HepG2 (cell line): ENCODE measurements around the gene CCNL1. TPM values are rescaled to one million over a fixed set of nuclear protein-coding genes. Genes with fewer than 3 reads are reported as not detected.
A peak's percentile ranks its signal among the peaks of the same experiment; 100 is the strongest.

Source experiments
- ATAC-seq: fragments of 200-7000 bp; cut with Tn5 transposase; 3 replicates; pipeline ENCODE4 v1.9.1; 2020; ENCODE audit warnings: mild to moderate bottlenecking, moderate library complexity
- BruUV-seq: library from RNA; stranded (reverse); fragments of 400-500 nt; replicated peaks from 2 replicates; lab custom pipeline; 2021; lab: Mats Ljungman, UMichigan
- CTCF ChIA-PET: fragments of 300-600 bp; formaldehyde crosslinking; extraction: SDS; loops from one replicate; lab custom pipeline; 2021; ENCODE audit warnings: low total read pairs, inconsistent platforms, low intra/inter-chr PET ratio; lab: Yijun Ruan, JAX
- POLR2A ChIA-PET: fragments of 350-600 bp; sonication (Branson Sonifier 250); formaldehyde crosslinking; loops from one replicate; lab custom pipeline; 2020; ENCODE audit warnings: antibody characterized with exemption, inconsistent platforms; lab: Yijun Ruan, JAX
- DNase-seq: peaks from one replicate; pipeline ENCODE4 v3.0.0-alpha.2; 2015; ENCODE audit warnings: low spot score
- FAIRE-seq: peaks from 3 replicates; lab custom pipeline; 2011; peaks lifted over from hg19 to GRCh38; lab: Jason Lieb, UNC
- H2AFZ ChIP-seq: one replicate; pipeline ENCODE4 v1.6.1; 2011; ENCODE audit warnings: low read length, inconsistent platforms
- H3K27ac ChIP-seq: fragments of 300-600 bp; 3 replicates; pipeline ENCODE4 v1.8.0; 2011; ENCODE audit warnings: mixed run types, mild to moderate bottlenecking, mixed read lengths, low read length, inconsistent platforms; ENCODE audit not compliant: insufficient read depth; ENCODE audit errors: extremely low read length
- H3K27me3 ChIP-seq, 2 experiments: fragments of 200-600 bp in 1 of 2; 2 replicates in 1 of 2; 3 replicates in 1 of 2; pipeline versions ENCODE4 v1.6.0 to v1.8.0; 2011; ENCODE audit warnings: low read length in 2 of 2, mild to moderate bottlenecking in 2 of 2, moderate library complexity in 2 of 2, inconsistent platforms in 1 of 2; ENCODE audit not compliant: insufficient read depth in 2 of 2, control insufficient read depth in 1 of 2
- H3K36me3 ChIP-seq, 2 experiments: fragments of 200-600 bp in 1 of 2; replicated peaks in 1 of 2; 2 replicates in 1 of 2; 3 replicates in 1 of 2; pipeline versions ENCODE4 v1.5.1 to v1.8.0; 2011; ENCODE audit warnings: low read length in 2 of 2, inconsistent platforms in 1 of 2; ENCODE audit not compliant: insufficient read depth in 2 of 2, control insufficient read depth in 1 of 2
- H3K4me1 ChIP-seq: 2 replicates; pipeline ENCODE4 v1.5.1; 2012; ENCODE audit warnings: low read length, inconsistent platforms; ENCODE audit not compliant: insufficient read depth
- H3K4me2 ChIP-seq: 2 replicates; pipeline ENCODE4 v1.6.0; 2011; ENCODE audit warnings: low read depth, low read length, inconsistent platforms
- H3K4me3 ChIP-seq, 3 experiments: fragments of 200-600 bp in 1 of 3; sonication (generic), shearing (Covaris generic) in 1 of 3; replicated peaks in 1 of 3; 2 replicates each; pipeline ENCODE4 v1.5.1; 2011 to 2016; ENCODE audit warnings: low read length in 3 of 3, inconsistent platforms in 2 of 3, low read depth in 2 of 3, mild to moderate bottlenecking in 2 of 3, control low read depth in 1 of 3, mixed read lengths in 1 of 3; ENCODE audit not compliant: insufficient read depth in 1 of 3
- H3K79me2 ChIP-seq: one replicate; pipeline ENCODE4 v1.6.1; 2011; ENCODE audit warnings: low read length, inconsistent platforms; ENCODE audit not compliant: insufficient read depth
- H3K9ac ChIP-seq: 2 replicates; pipeline ENCODE4 v1.6.0; 2011; ENCODE audit warnings: mild to moderate bottlenecking, low read depth, low read length, inconsistent platforms; ENCODE audit not compliant: insufficient read depth
- H3K9me3 ChIP-seq: 2 replicates; pipeline ENCODE4 v1.5.1; 2012; ENCODE audit warnings: mild to moderate bottlenecking, low read length
- H4K20me1 ChIP-seq: 2 replicates; pipeline ENCODE4 v1.6.0; 2011; ENCODE audit warnings: inconsistent platforms, mild to moderate bottlenecking, low read length, moderate library complexity; ENCODE audit not compliant: insufficient read depth
- BORCS8-MEF2B ChIP-seq: sonication (generic); formaldehyde crosslinking; IDR thresholded peaks from 2 replicates; pipeline ENCODE4 v1.8.0; 2022; ENCODE audit warnings: mild to moderate bottlenecking, missing genetic modification reagents
- CHCHD3 ChIP-seq: sonication (generic); formaldehyde crosslinking; IDR thresholded peaks from 2 replicates; pipeline ENCODE4 v1.8.0; 2022; ENCODE audit warnings: mild to moderate bottlenecking, missing genetic modification reagents, moderate library complexity
- CREB1 ChIP-seq, 2 experiments: fragments of 450-650 bp in 1 of 2; IDR thresholded peaks; 2 replicates each; pipeline ENCODE4 v1.6.1; 2016 to 2017; ENCODE audit warnings: control low read depth in 1 of 2, mild to moderate bottlenecking in 1 of 2, missing compliant biosample characterization in 1 of 2, missing genetic modification characterization in 1 of 2
- CREM ChIP-seq, 2 experiments: sonication (generic) in 1 of 2; formaldehyde crosslinking in 1 of 2; IDR thresholded peaks; 2 replicates each; pipeline versions ENCODE4 v1.4.0 to v1.6.1; 2016 to 2020; ENCODE audit warnings: antibody characterized with exemption in 1 of 2, mild to moderate bottlenecking in 1 of 2, missing genetic modification reagents in 1 of 2
- CTCF ChIP-seq: sonication (generic); formaldehyde crosslinking; IDR thresholded peaks from 2 replicates; pipeline ENCODE4 v1.5.0; 2020; ENCODE audit warnings: mild to moderate bottlenecking, missing genetic modification reagents, moderate library complexity
- ELF1 ChIP-seq: sonication (generic); formaldehyde crosslinking; IDR thresholded peaks from 2 replicates; pipeline ENCODE4 v1.4.0; 2020; ENCODE audit warnings: missing genetic modification reagents
- HNF4A ChIP-seq: sonication (generic); formaldehyde crosslinking; IDR thresholded peaks from 2 replicates; pipeline ENCODE4 v1.4.0; 2020; ENCODE audit warnings: missing genetic modification reagents
- HNRNPK ChIP-seq: fragments of 200-400 bp; formaldehyde crosslinking; IDR thresholded peaks from 2 replicates; pipeline ENCODE4 v1.6.1; 2018; ENCODE audit warnings: low read length, low read depth, moderate library complexity, mild to moderate bottlenecking; ENCODE audit not compliant: poor library complexity, severe bottlenecking
- HOXA3 ChIP-seq: sonication (generic); formaldehyde crosslinking; IDR thresholded peaks from 2 replicates; pipeline ENCODE4 v1.5.0; 2020; ENCODE audit warnings: missing genetic modification reagents
- RFX1 ChIP-seq: fragments of 450-650 bp; IDR thresholded peaks from 2 replicates; pipeline ENCODE4 v1.6.1; 2017
- TOPORS ChIP-seq: sonication (generic); formaldehyde crosslinking; IDR thresholded peaks from 2 replicates; pipeline ENCODE4 v1.8.0; 2023; ENCODE audit warnings: mild to moderate bottlenecking, missing genetic modification reagents
- TP53 ChIP-seq: sonication (generic); formaldehyde crosslinking; conservative IDR thresholded peaks from 2 replicates; pipeline ENCODE4 v1.4.0; 2020; ENCODE audit warnings: missing genetic modification reagents
- ZBTB46 ChIP-seq: sonication (generic); formaldehyde crosslinking; IDR thresholded peaks from 2 replicates; pipeline ENCODE4 v1.4.0; 2020; ENCODE audit warnings: mild to moderate bottlenecking, missing genetic modification reagents, borderline replicate concordance
- ZNF101 ChIP-seq: sonication (generic); formaldehyde crosslinking; IDR thresholded peaks from 2 replicates; pipeline ENCODE4 v1.4.0; 2020; ENCODE audit warnings: mild to moderate bottlenecking, low read depth, missing genetic modification reagents, borderline replicate concordance
- ZNF329 ChIP-seq: sonication (generic); formaldehyde crosslinking; IDR thresholded peaks from 2 replicates; pipeline ENCODE4 v1.9.0; 2021; ENCODE audit warnings: low read depth, mild to moderate bottlenecking, missing genetic modification reagents
- ZNF619 ChIP-seq: sonication (generic); formaldehyde crosslinking; IDR thresholded peaks from 2 replicates; pipeline ENCODE4 v1.4.0; 2020; ENCODE audit warnings: mild to moderate bottlenecking, missing genetic modification reagents
- ZNF713 ChIP-seq: sonication (generic); formaldehyde crosslinking; IDR thresholded peaks from 2 replicates; pipeline ENCODE4 v1.4.0; 2020; ENCODE audit warnings: mild to moderate bottlenecking, missing genetic modification reagents
- WGBS: methylation state at CpG from one replicate; pipeline ENCODE4 v1.1.6; 2017; ENCODE audit warnings: low lambda C conversion rate; 5-methylcytosine and 5-hydroxymethylcytosine counted together
- in situ Hi-C: cut with HindIII; loops from 2 replicates; pipeline ENCODE4 v1.10.0; 2017; ENCODE audit warnings: low pct_unique_long_range_greater_than_20kb; ENCODE audit not compliant: extremely low pct_ligation_motif_present
- intact Hi-C: fragments of 100-400 bp; cut with micrococcal nuclease; formaldehyde crosslinking; loops from one replicate; pipeline ENCODE4 v1.10.0; 2022; ENCODE audit not compliant: unreplicated experiment
- polyA plus RNA-seq, 8 experiments: library from polyadenylated mRNA; depleted of rRNA in 3 of 8; stranded (reverse) in 7 of 8; unstranded in 1 of 8; fragments of >200 nt; fragmentation: Illumina TruSeq in 4 of 8; extraction: Trizol in 4 of 8; gene quantifications; 2 replicates each; pipeline versions ENCODE4 v1.2.1 to v1.2.3, GENCODE V29; 2011 to 2016; ENCODE audit warnings: low read depth in 4 of 8, missing spikeins in 1 of 8, mixed read lengths in 1 of 8; ENCODE audit not compliant: insufficient read depth in 1 of 8
- total RNA-seq, 5 experiments: library from RNA; depleted of rRNA; stranded (reverse); fragments of >200 nt; fragmentation: Illumina TruSeq; extraction: Trizol; gene quantifications; 2 replicates each; pipeline ENCODE4 v1.2.3, GENCODE V29; 2016; ENCODE audit warnings: low read depth in 1 of 5
- TF ChIP-seq, protein P1 (sequence below): IDR thresholded peaks from 2 replicates; pipeline ENCODE4 v1.6.1; 2012; ENCODE audit warnings: inconsistent platforms

The CCNL1 gene
- total and polyA plus RNA-seq, 2 of the 13 experiments (the other 11 are each of a cell fraction or from before 2014, with no cell fraction given), result 151 to 303 TPM

GRCh38 chr3:157159037-157159761, 748 bp downstream of the CCNL1 start:
- H4K20me1 ChIP-seq, result peaks cover 50% of the 10 kb centered on the region
- in situ Hi-C loops (no loop called here), intact Hi-C loops (no loop called here)
- no peak overlapping the region for H2AFZ ChIP-seq
- H3K36me3 ChIP-seq, result peaks cover 0 to 40% of the 10 kb centered on the region in 2 experiments; a peak in 4 of 5 replicates
- peak; percentile 72 for ATAC-seq
- no TSS peak for BruUV-seq
- WGBS, result 1% methylated on average over 26 of the region's 46 CpGs
- peak overlapping the region; percentile 94 to 99 (median 98) for H3K4me3 ChIP-seq
- peak overlapping the region; percentile 100 for H3K9ac ChIP-seq
- POLR2A ChIA-PET, result interaction anchor here (1.2 to 8.5 kb wide), 13 partner anchors 10 to 604 kb away, joined by 3 to 484 read pairs (median 13); partner anchors contain the start of gene SSR3
- peak overlapping the region; percentile 100 for H3K27ac ChIP-seq
- peak overlapping the region; percentile 85 for H3K4me2 ChIP-seq
- peak; percentile 69 for DNase-seq
- CTCF ChIA-PET, result no interaction called here
- H3K9me3 ChIP-seq, result no peaks in the 10 kb centered on the region
- peaks cover 57% of the 10 kb centered on the region for H3K79me2 ChIP-seq
- no peaks in the 10 kb centered on the region for H3K27me3 ChIP-seq
- no peak for FAIRE-seq
- peaks cover 72% of the 10 kb centered on the region for H3K4me1 ChIP-seq
- 0 out of 2 replicates have a peak, but pooled peaks have one; percentile 21 for TF ChIP-seq ZNF329 (CRISPR knock-in tag)
- TF ChIP-seq CTCF, result peak; percentile 26
- TF ChIP-seq ELF1 (CRISPR knock-in tag), result peak; percentile 13; the same call in 1 of the 2 replicates
- TF ChIP-seq BORCS8-MEF2B (CRISPR knock-in tag), result 0 out of 2 replicates have a peak, but pooled peaks have one; percentile 19
- 0 out of 2 replicates have a peak, but pooled peaks have one; percentile 17 for TF ChIP-seq ZBTB46 (CRISPR knock-in tag)
- peak; percentile 25; the same call in 1 of the 2 replicates for TF ChIP-seq CREM (IDR thresholded peaks at IDR 0.05)
- TF ChIP-seq CREM (CRISPR knock-in tag; IDR thresholded peaks at IDR 0.05), result no peak
- TF ChIP-seq TP53 (CRISPR knock-in tag), result no peak
- no peak for TF ChIP-seq CHCHD3 (CRISPR knock-in tag)
- TF ChIP-seq ZNF101 (CRISPR knock-in tag), result no peak
- 0 out of 2 replicates have a peak, but pooled peaks have one; percentile 2 for TF ChIP-seq TOPORS (CRISPR knock-in tag)
- peak; percentile 17 for TF ChIP-seq HNRNPK
- peak; percentile 81; the same call in 1 of the 2 replicates for TF ChIP-seq HOXA3 (CRISPR knock-in tag)
- 0 out of 2 replicates have a peak, but pooled peaks have one; percentile 22 for TF ChIP-seq RFX1
- peak; percentile 63; the same call in 1 of the 2 replicates for TF ChIP-seq HNF4A (CRISPR knock-in tag)
- 0 out of 2 replicates have a peak, but pooled peaks have one; percentile 6 for TF ChIP-seq ZNF713 (CRISPR knock-in tag)
- no peak for TF ChIP-seq CREB1 (IDR thresholded peaks at IDR 0.05)
- TF ChIP-seq CREB1 (CRISPR knock-in tag; IDR thresholded peaks at IDR 0.05), result peak; percentile 33; the same call in 1 of the 2 replicates
- TF ChIP-seq, protein P1, sequence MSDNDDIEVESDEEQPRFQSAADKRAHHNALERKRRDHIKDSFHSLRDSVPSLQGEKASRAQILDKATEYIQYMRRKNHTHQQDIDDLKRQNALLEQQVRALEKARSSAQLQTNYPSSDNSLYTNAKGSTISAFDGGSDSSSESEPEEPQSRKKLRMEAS, result peak; percentile 32; the same call in 1 of the 2 replicates
- TF ChIP-seq ZNF619 (CRISPR knock-in tag), result 0 out of 2 replicates have a peak, but pooled peaks have one; percentile 22
